H7 (cell line): ENCODE results near the gene GAK. TPM values are rescaled to one million over a fixed set of nuclear protein-coding genes. Genes with fewer than 3 reads are reported as not detected.

Experiments
- DNase-seq: peaks from one replicate; pipeline ENCODE4 v3.0.0; 2012
- H3K27me3 ChIP-seq: 2 replicates; pipeline ENCODE4 v1.6.0; 2011; ENCODE audit warnings: mild to moderate bottlenecking, low read length; ENCODE audit not compliant: control insufficient read depth, insufficient read depth
- H3K36me3 ChIP-seq: replicated peaks from 2 replicates; pipeline ENCODE4 v1.5.1; 2011; ENCODE audit warnings: low read length; ENCODE audit not compliant: control insufficient read depth, insufficient read depth
- H3K4me3 ChIP-seq: 2 replicates; pipeline ENCODE4 v1.5.1; 2011; ENCODE audit warnings: low read depth, mild to moderate bottlenecking, control low read depth, low read length, moderate library complexity; ENCODE audit not compliant: insufficient read depth
- total RNA-seq: library from RNA; depleted of rRNA; stranded (reverse); fragments of >200 nt; shearing (Covaris generic); gene quantifications from 2 replicates; pipeline ENCODE4 v1.2.3, GENCODE V29; 2014

GAK gene
- total RNA-seq, 1 experiment from 2014 or later: 77.4 TPM

DNA sequence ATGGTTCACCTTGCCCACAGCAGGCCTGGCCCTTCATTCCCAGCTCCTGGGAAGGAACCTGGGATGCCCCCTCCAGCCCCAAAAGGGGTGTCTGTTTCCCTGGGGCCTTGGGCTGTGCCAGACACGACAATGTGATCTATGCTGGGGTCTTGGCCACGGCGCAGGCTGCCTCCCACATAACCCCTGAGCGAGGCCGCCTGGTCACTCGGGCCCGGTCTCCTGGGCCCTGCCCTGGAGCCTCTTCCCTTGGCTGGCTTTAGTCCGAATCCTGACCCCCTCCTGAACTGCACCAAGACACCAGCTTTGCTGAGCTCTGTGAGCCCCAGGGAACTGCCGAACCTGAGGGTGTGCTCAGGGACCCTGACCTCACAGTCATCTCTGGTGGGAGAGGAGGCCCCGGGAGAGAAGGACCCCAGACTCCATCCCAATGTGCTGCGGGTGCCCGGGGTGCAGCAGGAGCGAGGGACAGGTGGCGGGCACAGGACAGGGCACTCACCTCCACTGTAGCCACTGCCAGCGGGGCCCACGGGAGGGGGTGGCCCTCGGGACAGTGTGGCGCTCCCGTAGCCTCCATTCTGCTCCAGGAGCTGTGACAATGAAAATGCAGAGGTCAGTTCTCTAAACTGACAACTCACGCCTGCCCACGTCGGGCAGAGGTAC is 42.0 kb downstream of the GAK start:
- no peak for DNase-seq

DNA sequence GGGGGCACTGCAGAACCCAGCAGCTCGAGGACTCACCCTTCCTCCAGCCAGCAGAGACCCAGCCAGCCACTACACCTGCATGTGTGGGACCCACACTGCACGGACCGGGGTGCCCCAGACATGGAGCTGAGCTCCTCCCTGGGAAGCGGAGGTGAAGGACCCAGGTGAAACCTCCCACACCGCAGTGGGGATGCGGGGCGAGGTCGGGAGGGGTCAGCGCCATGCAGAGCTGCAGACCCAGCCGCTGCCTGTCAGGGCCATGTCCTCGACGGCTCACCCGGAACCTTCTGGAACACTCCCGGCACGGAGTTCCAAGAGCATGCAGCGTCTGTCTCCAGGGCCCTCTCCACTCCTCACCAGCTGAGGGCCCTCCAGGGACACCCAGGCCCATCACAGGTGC is 42.6 kb downstream of the GAK start:
- H3K4me3 ChIP-seq: no peak overlapping the region
- H3K27me3 ChIP-seq: no peaks in the 10 kb centered on the region
- DNase-seq: no peak
- H3K36me3 ChIP-seq: no peaks in the 10 kb centered on the region; the same call in none of the 2 replicates

More for the DNA sequence above, 42.0 kb downstream of the GAK start:
- Histone ChIP-seq H3K36me3 (peaks cover 2% of the 10 kb centered on the region), H3K27me3 (no peaks in the 10 kb centered on the region), H3K4me3 (no peak overlapping the region)

DNA sequence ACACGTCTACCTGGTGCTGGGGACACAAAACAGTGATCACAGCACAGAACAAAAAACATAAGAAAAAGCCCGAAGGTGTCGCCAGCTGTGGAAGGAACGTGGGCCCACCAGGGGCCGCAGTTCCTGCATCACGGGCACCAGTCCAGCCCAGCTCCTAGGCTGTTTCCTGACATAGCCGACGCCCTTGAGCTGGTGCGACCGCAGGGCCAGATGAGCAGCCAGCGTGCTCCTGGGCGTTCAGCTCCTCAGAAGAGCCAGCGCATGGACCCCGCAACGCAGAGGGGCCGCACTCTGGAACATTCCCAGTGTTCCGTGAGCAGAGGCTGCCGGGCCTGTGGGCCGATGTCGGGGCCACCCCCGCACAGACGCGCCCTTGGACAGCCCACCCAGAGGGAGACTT is 44.1 kb downstream of the GAK start:
- DNase-seq: no peak
- H3K4me3 ChIP-seq: no peak overlapping the region
- H3K36me3 ChIP-seq: peaks cover 3% of the 10 kb centered on the region
- no peaks in the 10 kb centered on the region for H3K27me3 ChIP-seq

GRCh38 chr4:887034-887763 is 44.9 kb downstream of the GAK start:
- no peak overlapping the region for H3K4me3 ChIP-seq
- no peaks in the 10 kb centered on the region for H3K27me3 ChIP-seq
- peaks cover 3% of the 10 kb centered on the region for H3K36me3 ChIP-seq
- no peak for DNase-seq

DNA sequence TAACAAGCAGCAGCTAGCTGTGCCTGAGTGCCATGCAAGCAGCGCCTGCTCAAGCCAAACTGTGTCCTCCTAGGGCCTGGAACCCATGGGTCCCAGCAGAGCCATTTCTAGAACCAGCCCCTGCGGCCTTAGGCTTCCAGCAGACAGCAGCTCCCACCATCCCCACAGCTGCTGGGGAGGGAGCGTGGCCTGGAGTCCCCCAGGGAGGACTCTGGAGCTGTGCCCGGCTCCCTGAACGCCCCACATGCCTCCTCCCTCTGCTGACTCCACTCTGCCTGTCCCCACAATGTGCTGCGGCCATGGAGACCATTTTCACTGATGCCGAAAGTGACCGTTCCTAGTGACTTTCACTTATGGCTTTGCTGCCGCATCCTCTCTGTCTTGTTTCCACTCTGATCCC is 45.9 kb downstream of the GAK start:
- no peak for DNase-seq
- peaks cover 3% of the 10 kb centered on the region for H3K36me3 ChIP-seq
- H3K27me3 ChIP-seq: no peaks in the 10 kb centered on the region
- no peak overlapping the region for H3K4me3 ChIP-seq

GRCh38 chr4:885353-885752 is 46.8 kb downstream of the GAK start:
- no peak for DNase-seq

DNA sequence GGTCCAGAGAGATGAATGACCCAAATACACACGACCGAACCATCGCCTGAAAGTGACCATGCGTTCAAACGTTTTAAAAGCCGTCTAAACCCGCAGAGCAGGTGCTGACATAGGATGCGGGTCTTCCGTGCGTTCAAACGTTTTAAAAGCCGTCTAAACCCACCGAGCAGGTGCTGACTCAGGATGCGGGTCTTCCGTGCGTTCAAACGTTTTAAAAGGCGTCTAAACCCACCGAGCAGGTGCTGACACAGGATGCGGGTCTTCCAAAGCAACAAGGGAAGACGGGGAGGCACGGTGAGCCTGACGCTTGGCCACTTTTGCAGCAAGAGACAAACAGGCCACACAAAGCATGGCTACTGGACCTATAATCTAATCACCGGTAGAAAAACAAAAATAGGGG is 47.2 kb downstream of the GAK start:
- Histone ChIP-seq H3K27me3 (no peaks in the 10 kb centered on the region), H3K4me3 (no peak overlapping the region), H3K36me3 (peaks cover 3% of the 10 kb centered on the region)
- no peak for DNase-seq

More at GRCh38 chr4:885353-885752, 46.8 kb downstream of the GAK start:
- Histone ChIP-seq H3K27me3 (no peaks in the 10 kb centered on the region), H3K36me3 (peaks cover 3% of the 10 kb centered on the region), H3K4me3 (no peak overlapping the region)

GRCh38 chr4:884259-884658 is 47.9 kb downstream of the GAK start:
- H3K27me3 ChIP-seq: no peaks in the 10 kb centered on the region
- H3K4me3 ChIP-seq: no peak overlapping the region
- peaks cover 6% of the 10 kb centered on the region for H3K36me3 ChIP-seq
- no peak for DNase-seq

DNA sequence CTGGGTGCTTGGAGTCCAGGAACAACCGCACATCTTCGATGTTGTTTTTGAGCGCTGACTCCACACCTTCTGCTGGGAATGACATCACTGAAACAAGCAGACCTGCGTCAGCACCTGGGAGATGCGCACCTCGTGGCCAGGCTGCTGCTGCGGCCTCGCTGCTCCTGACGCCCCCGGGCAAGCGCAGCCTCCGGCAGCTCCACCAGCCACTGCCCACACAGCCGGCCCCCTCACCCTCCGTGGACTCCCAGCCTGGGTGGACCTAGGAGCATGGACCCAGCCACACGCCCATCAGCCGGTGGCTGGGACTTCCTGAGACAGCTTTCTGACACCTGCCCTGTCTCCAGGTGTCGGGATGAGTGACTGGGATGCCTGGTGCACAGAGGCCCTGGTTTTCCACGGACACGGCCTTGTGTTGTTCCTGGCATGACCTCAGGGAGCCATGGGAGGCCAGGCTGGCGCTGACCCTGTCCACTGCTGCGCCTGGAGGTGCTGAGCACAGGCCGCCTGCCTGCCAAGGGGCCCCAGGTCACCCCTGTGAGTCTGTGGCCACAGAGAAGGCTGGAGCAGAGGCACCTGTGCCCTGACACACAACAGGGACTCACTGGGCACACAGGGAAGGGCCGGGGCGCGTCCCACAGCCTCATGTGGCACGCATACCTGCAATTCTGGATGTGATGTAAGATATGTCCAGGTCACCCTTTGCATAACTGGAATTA is 48.6 kb downstream of the GAK start:
- Histone ChIP-seq H3K27me3 (no peaks in the 10 kb centered on the region), H3K36me3 (peaks cover 10% of the 10 kb centered on the region), H3K4me3 (no peak overlapping the region)
- DNase-seq: no peak

DNA sequence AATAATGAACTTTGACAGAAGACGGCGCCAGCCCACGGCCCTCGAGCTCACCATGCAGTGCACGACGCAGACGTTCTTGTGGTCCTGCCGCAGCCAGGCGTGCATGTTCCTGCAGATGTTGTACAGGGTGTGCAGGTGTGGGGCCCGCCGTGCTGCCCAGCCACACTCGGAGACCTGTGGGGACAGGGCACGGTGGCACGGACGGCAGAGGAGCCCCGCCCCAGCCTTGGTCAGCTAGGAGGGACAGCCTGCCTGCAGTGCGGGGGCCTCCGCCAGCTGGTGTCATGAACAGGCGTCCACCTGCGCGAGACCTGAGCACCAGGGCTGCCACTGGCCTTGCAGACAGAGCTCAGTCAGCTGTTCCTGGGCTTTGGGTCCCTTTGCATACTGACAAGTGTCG is 49.5 kb downstream of the GAK start:
- H3K4me3 ChIP-seq: no peak overlapping the region
- DNase-seq: no peak
- peaks cover 10% of the 10 kb centered on the region for H3K36me3 ChIP-seq
- no peaks in the 10 kb centered on the region for H3K27me3 ChIP-seq

DNA sequence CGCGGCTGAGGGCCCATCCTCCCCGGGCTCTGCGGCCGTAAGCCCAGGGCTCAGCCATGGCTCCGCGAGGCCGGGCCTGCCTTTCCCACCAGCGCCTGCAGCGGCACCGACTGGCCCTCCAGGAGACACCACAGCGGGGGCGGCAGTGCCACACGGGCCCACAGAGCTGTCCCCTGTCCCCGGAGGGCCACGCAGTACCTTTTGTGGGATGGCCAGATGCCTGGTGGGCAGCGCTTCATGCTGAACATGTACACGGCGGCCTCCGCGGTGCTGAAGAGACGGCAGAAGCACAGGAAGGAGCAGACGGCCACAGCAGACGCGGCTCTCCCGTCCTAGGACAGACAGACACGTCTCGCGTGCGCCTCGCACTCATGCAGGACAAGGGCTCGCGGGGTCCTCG is 50.4 kb downstream of the GAK start:
- Histone ChIP-seq H3K4me3 (no peak overlapping the region), H3K36me3 (peaks cover 10% of the 10 kb centered on the region), H3K27me3 (no peaks in the 10 kb centered on the region)
- no peak for DNase-seq

- no peak overlapping the region for H3K4me3 ChIP-seq
- no peaks in the 10 kb centered on the region for H3K27me3 ChIP-seq
- H3K36me3 ChIP-seq: peaks cover 10% of the 10 kb centered on the region
- DNase-seq: no peak
Measured at GRCh38 chr4:880684-881405, 51.3 kb downstream of the GAK start.

GRCh38 chr4:879729-880077 is 52.4 kb downstream of the GAK start:
- Histone ChIP-seq H3K4me3 (no peak overlapping the region), H3K27me3 (no peaks in the 10 kb centered on the region), H3K36me3 (peaks cover 11% of the 10 kb centered on the region)
- DNase-seq: no peak

GRCh38 chr4:878796-879728 is 53.1 kb downstream of the GAK start:
- DNase-seq: no peak
- Histone ChIP-seq H3K4me3 (no peak overlapping the region), H3K36me3 (peaks cover 13% of the 10 kb centered on the region), H3K27me3 (no peaks in the 10 kb centered on the region)
